Gastrocnemius medialis (tissue), 4 donors: ENCODE data around the gene MRPL27. TPM values are rescaled to one million over a fixed set of nuclear protein-coding genes. Genes with fewer than 3 reads are reported as not detected.

ENCODE experiments used
- ATAC-seq, 2 donors: fragments of 150-250 bp; one replicate each; pipeline ENCODE4 v1.9.1; 2016
- DNase-seq, 2 donors: peaks; one replicate each; pipeline ENCODE4 v3.0.0-alpha.2; 2019
- H3K27ac ChIP-seq, 4 donors: fragments of 200-600 bp; sonication (generic); 1 replicate in 1 of 4; 2 replicates in 3 of 4; pipeline ENCODE4 v1.5.1; 2016 to 2018; ENCODE audit warnings: mild to moderate bottlenecking in 2 of 4, moderate library complexity in 1 of 4
- H3K27me3 ChIP-seq, 3 donors: fragments of 200-600 bp; sonication (generic) in 2 of 3; 1 replicate in 1 of 3; 2 replicates in 2 of 3; pipeline versions ENCODE4 v1.5.1 to v1.6.0; 2016 to 2019; ENCODE audit warnings: mild to moderate bottlenecking in 1 of 3, moderate library complexity in 1 of 3
- H3K36me3 ChIP-seq, 2 donors: fragments of 200-600 bp; sonication (generic) in 1 of 2; one replicate each; pipeline ENCODE4 v1.5.1; 2017 to 2018
- H3K4me1 ChIP-seq, 2 donors: fragments of 200-600 bp; sonication (generic) in 1 of 2; one replicate each; pipeline ENCODE4 v1.5.1; 2016 to 2017; ENCODE audit warnings: mild to moderate bottlenecking in 2 of 2
- H3K4me3 ChIP-seq, 4 donors: fragments of 200-600 bp; sonication (generic) in 3 of 4; 1 replicate in 1 of 4; 2 replicates in 3 of 4; pipeline ENCODE4 v1.5.1; 2016 to 2019; ENCODE audit warnings: mild to moderate bottlenecking in 2 of 4
- H3K9me3 ChIP-seq, 3 donors: fragments of 200-600 bp; sonication (generic) in 2 of 3; 1 replicate in 1 of 3; 2 replicates in 2 of 3; pipeline ENCODE4 v1.5.1; 2016 to 2019
- CTCF ChIP-seq, 5 experiments: fragments of 450-650 bp in 3 of 5; fragments of 200-600 bp in 2 of 5; sonication (generic) in 2 of 5; IDR thresholded peaks in 4 of 5; conservative IDR thresholded peaks in 1 of 5; 1 replicate in 4 of 5; 2 replicates in 1 of 5; pipeline ENCODE4 v1.5.1; 2016 to 2019; ENCODE audit warnings: antibody characterized with exemption in 5 of 5, mild to moderate bottlenecking in 3 of 5, moderate library complexity in 3 of 5
- POLR2A ChIP-seq, 2 donors: fragments of 450-650 bp; IDR thresholded peaks; one replicate each; pipeline ENCODE4 v1.6.1; 2017; ENCODE audit warnings: antibody characterized with exemption in 2 of 2, mild to moderate bottlenecking in 2 of 2, moderate library complexity in 2 of 2
- in situ Hi-C, 4 donors: fragments of 200-750 bp; cut with MboI; loops; one replicate each; pipeline versions ENCODE4 v1.15.0 to v1.8.0; 2017; ENCODE audit warnings: low sequenced_read_pairs in 4 of 4
- intact Hi-C: fragments of 100-400 bp; cut with DNase I; formaldehyde crosslinking; loops from one replicate; pipeline ENCODE4 v1.15.1; 2023; ENCODE audit warnings: low total_unique reads
- total RNA-seq, 4 donors: library from RNA; depleted of rRNA; stranded (reverse); fragments of >200 nt; gene quantifications; one replicate each; pipeline versions ENCODE4 v1.1.0 to v1.2.3, GENCODE V29; 2016

Gene MRPL27
- total RNA-seq, 4 donors from 2014 or later, result 110 to 141 (median 134) TPM

GRCh38 chr17:50345432-50346312 is 27.3 kb downstream of the MRPL27 start, which contains the start of gene XYLT2:
Gene XYLT2 (plus strand): TSS chr17:50346126. CDS start chr17:50346141, 15 bp downstream.
- peak; percentile 72 to 82 for DNase-seq
- TF ChIP-seq CTCF (IDR thresholded peaks at IDR 0.05 in 4 of 5, conservative IDR thresholded peaks at IDR 0.05 in 1 of 5) (no peak), POLR2A (IDR thresholded peaks at IDR 0.05) (peak; percentile 50 to 63)
- ATAC-seq, result peak; percentile 77 to 90
- Histone ChIP-seq H3K27me3 (no peaks in the 10 kb centered on the region), H3K27ac (peak within 1 kb of the TSS; percentile 69 to 76 (median 73)), H3K4me3 (peak within 1 kb of the TSS; percentile 76 to 89 (median 84)), H3K9me3 (no peaks in the 10 kb centered on the region), H3K36me3 (no peaks in the 10 kb centered on the region), H3K4me1 (peaks cover 8 to 19% of the 10 kb centered on the region in 2 donors)
- in situ Hi-C loops, result no loop called here
- intact Hi-C loops, result loop anchor here (2.0 kb wide), 1 partner anchor 27 kb away; the partner anchor contains the start of genes EME1 and MRPL27

- Histone ChIP-seq H3K4me3 (peak overlapping the region in 1 of 4 donors; percentile 79), H3K27me3 (no peaks in the 10 kb centered on the region), H3K9me3 (no peaks in the 10 kb centered on the region), H3K4me1 (peaks cover 8 to 19% of the 10 kb centered on the region in 2 donors), H3K27ac (no peak overlapping the region), H3K36me3 (no peaks in the 10 kb centered on the region)
- no peak for DNase-seq
- ATAC-seq, result no peak
- intact Hi-C loops, result loop anchor here (2.0 kb wide), 1 partner anchor 28 kb away; the partner anchor contains the start of genes EME1 and MRPL27
- in situ Hi-C loops, result no loop called here
- TF ChIP-seq CTCF (IDR thresholded peaks at IDR 0.05 in 4 of 5, conservative IDR thresholded peaks at IDR 0.05 in 1 of 5) (no peak), POLR2A (IDR thresholded peaks at IDR 0.05) (no peak)
Measured at GRCh38 chr17:50344731-50345365, 28.1 kb downstream of the MRPL27 start.

DNA sequence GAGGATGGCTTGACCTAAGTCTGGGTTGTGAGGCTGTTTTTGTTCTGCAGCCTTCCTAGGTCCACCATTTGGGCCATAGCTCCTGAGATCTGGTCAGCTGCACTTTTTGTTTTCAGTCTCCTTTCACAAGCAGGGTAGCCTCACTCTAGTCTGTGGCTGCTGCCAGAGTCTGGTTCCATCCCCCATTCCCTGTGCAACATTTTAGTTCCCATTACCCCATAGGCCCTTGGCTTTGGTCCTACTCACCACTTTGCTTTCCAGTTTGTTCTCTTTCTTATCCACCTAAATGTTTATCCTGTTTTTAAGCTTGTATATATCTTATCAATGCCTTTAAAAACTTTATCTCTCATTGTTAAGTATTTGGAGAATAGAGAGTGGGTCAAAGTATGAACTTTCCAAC is 33.6 kb downstream of the MRPL27 start:
- Histone ChIP-seq H3K27ac (no peak overlapping the region), H3K9me3 (no peaks in the 10 kb centered on the region), H3K36me3 (no peaks in the 10 kb centered on the region), H3K4me1 (no peaks in the 10 kb centered on the region), H3K4me3 (no peak overlapping the region), H3K27me3 (no peaks in the 10 kb centered on the region)
- ATAC-seq, result no peak
- DNase-seq, result no peak
- in situ Hi-C loops, result no loop called here
- no peak for TF ChIP-seq CTCF (IDR thresholded peaks at IDR 0.05 in 4 of 5, conservative IDR thresholded peaks at IDR 0.05 in 1 of 5)
- intact Hi-C loops, result no loop called here

DNA sequence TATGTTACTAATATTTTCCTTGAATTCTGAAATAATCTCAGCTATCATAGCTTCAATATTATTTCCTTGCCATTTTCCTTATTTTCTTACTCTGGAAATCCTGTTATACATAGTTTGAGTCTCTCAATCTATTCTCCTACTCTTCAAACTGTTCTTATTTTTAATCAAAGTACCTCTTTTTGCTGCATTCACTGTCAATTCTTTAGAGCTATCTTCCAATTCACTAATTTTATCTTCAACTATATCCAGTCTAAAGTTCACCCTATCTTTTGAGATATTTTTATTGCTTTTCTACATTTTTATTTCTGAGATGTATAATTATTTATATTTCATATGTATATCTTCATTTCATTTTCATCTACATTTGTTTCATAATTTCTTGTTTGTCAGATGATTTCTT is 34.3 kb downstream of the MRPL27 start:
- TF ChIP-seq POLR2A (IDR thresholded peaks at IDR 0.05) (no peak), CTCF (IDR thresholded peaks at IDR 0.05 in 4 of 5, conservative IDR thresholded peaks at IDR 0.05 in 1 of 5) (no peak)
- H3K4me3 ChIP-seq, result no peak overlapping the region
- H3K9me3 ChIP-seq, result no peaks in the 10 kb centered on the region
- H3K27me3 ChIP-seq, result no peaks in the 10 kb centered on the region
- H3K27ac ChIP-seq, result no peak overlapping the region
- H3K36me3 ChIP-seq, result no peaks in the 10 kb centered on the region
- DNase-seq (no peak), ATAC-seq (no peak)
- intact Hi-C loops, result no loop called here
- in situ Hi-C loops, result no loop called here
- H3K4me1 ChIP-seq, result no peaks in the 10 kb centered on the region
